Astrocyte of the cerebellum (primary cell): ENCODE data around the gene TMEM129.

Experiments
- DNase-seq: peaks from one replicate; pipeline ENCODE4 v3.0.0-alpha.2; 2011; ENCODE audit warnings: low read depth
- H3K4me3 ChIP-seq: 2 replicates; pipeline ENCODE4 v1.5.1; 2011; ENCODE audit warnings: mild to moderate bottlenecking, low read depth, low read length, moderate library complexity
- CTCF ChIP-seq: IDR thresholded peaks from 2 replicates; pipeline ENCODE4 v1.5.1; 2012; ENCODE audit warnings: low read length, low read depth, moderate library complexity, mild to moderate bottlenecking; ENCODE audit errors: missing control alignments
- in situ Hi-C: cut with HindIII; loops from 2 replicates; pipeline ENCODE4 v1.10.0; 2017; ENCODE audit warnings: low sequenced_read_pairs

Gene TMEM129

DNA sequence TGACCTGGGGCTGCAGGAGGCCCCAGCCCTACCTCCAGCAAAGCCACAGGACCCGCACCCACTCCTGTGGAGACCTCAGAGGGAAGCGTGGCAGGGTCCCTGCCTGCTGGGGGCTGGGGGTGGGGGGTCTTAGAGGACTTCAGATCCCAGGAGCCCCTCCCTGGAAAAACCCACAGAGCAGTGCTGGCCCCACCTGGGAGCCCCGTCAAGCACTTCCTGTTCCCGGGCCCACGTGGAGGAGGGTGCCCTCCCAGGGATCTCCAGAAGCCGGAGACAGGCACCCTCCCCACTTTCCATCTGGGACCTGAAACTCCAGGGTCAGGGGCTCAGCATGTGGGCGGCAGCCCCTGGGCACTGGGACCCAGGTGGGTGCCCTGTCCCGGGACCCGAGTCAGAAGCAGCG is 32.2 kb upstream of the TMEM129 start:
- DNase-seq = no peak
- in situ Hi-C loops = no loop called here
- no peak for TF ChIP-seq CTCF
- no peak overlapping the region for H3K4me3 ChIP-seq

DNA sequence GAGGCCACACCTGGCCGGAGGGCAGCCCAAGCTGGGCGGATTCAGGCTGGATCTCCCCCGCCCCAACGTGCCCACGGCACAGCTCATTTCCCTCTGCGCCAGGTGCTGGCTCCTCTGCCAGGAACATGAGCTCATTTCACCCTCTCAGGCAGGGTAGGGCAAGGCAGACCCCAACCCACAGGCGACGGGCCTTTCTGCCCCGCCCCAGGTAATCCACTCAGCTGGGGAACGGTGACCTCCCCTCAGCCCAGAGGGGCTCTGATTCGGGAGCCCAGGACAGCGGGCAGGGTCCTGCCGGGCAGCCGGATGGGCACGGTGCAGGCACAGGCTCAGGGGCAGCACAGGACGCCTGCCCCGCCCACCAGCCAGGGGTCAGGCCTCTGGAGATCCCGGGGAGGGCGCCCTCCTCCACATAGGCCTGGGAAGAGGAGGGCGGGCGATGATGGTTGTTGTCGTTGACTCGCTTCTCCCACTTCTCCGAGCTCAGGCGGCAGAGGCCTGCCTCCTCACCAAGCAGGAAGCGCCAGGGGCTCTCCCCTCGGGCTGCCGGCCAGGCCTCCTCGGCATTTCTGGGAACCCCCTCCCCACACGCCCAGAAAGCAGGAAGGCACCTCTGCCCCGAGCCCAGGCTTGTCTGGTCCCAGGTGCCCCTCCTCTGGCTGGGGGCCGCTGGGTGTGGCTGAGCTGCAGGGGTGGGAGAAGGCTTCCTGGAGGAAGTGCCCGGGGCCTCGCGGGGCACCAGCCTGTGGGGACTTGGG is 31.3 kb upstream of the TMEM129 start:
- H3K4me3 ChIP-seq = no peak overlapping the region
- in situ Hi-C loops = no loop called here
- no peak for DNase-seq
- TF ChIP-seq CTCF = no peak

DNA sequence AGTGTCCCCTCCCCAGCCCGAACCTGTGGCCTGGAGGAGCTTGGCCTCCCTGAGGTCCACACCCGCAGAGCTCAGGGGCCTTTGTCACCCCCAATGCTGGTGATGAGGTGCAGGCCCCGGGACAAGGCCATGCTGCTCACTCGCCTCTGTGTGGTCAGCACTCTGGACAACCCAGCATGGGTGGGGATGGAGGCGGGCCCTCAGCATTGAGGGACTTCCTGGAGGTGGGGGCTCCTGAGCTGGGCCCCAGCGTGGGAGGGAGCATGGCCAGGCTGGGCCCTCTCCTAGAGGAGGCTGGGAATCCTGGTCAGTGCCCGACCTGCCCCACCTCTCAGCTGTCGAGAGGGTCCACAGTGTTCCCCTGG is 30.8 kb upstream of the TMEM129 start:
- H3K4me3 ChIP-seq = no peak overlapping the region
- no peak for TF ChIP-seq CTCF
- in situ Hi-C loops = no loop called here
- no peak for DNase-seq

DNA sequence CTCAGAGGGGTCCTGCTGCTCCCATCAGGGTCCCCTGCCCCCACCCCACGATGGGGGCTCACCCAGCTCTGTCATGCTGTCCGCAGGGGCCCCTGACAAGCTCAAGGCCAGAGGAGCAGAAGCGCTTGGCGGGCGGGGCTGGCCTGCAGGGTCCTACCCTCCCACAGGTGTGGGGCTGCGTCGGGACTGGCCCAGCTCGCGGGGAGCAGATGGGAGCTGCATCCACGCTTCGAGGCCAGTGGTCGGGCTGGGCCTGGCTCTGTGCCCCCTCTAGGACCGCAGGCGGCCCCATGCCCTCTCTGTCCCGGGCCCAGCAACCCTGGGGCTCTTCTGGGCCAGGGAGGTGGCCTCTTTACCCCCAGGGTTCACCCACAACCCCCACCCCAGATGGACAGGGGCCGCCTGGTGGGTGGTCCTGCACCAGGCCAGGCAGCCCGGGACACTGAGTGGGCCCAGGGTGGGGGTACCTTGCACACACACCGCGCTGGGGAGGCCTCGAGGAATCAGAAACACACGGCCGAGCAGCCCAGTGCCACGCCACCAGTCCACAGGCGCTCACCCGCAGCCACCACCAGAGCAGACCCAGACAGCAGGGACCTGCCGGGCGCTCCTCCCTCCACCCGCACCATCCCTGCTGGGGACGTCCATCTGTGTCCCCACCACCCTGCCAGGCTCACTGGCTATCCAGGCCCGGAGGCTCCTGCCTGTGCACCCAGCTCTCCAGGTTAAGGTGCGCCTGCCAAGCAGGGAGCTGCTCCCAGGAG is 30.2 kb upstream of the TMEM129 start:
- in situ Hi-C loops = no loop called here
- TF ChIP-seq CTCF = no peak
- DNase-seq = no peak
- H3K4me3 ChIP-seq = no peak overlapping the region

DNA sequence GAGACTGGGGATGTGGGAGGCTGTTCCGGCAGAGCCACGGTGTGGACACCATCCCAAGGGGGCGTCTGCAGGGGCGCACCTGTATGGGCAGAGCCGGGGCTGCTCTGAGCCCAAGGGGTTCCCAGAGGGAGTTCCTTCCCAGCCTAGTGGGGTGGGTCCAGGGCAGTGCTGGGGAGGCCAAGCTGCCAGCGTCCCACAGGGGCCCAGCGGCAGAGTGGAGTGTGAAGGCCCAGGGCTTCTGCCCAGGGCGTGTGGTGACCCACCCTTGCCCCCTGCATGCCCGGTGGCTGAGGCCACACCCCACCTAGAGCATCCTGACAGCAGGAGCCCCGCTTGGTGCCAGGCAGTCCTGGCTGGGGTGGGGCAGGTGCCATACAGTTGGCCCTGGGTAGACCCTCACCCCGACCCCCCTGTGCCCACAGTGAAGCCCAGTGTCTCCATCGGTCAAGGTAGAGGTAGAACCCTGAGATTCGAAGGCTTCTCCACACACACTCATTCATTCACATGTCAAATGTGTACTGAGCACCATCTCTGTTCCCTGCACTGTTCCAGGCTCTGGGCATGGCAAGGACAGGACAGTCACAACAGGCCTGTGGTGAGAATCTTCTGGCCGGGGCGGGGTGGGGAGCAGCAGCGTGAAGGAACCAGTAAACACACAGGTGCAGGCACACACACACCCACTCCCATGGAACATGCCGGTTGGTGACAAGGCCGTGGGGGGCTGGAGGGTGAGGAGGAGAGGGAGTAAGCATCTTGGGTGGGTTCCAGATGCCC is 29.4 kb upstream of the TMEM129 start:
- in situ Hi-C loops = no loop called here

More for the DNA sequence above, 29.4 kb upstream of the TMEM129 start:
- DNase-seq = no peak
- H3K4me3 ChIP-seq = no peak overlapping the region
- TF ChIP-seq CTCF = no peak
